ENCODE measurements around the gene USH2A. TPM values are rescaled to one million over a fixed set of nuclear protein-coding genes. Genes with fewer than 3 reads are reported as not detected.

USH2A gene
- total RNA-seq, 4 donors from 2014 or later = 0.14 TPM; not detected in 3

- no peak for TF ChIP-seq POLR2A (IDR thresholded peaks at IDR 0.05)
- no peak for DNase-seq
- no peaks in the 10 kb centered on the region for H3K27me3 ChIP-seq
- no peaks in the 10 kb centered on the region for H3K9me3 ChIP-seq
- no peaks in the 10 kb centered on the region for H3K36me3 ChIP-seq
- intact Hi-C loops (cut with DNase I; ENCODE audit: low total_unique reads) = no loop called here
- H3K4me3 ChIP-seq = no peak overlapping the region
- H3K4me1 ChIP-seq = no peaks in the 10 kb centered on the region
- no peak overlapping the region for H3K27ac ChIP-seq
Measured at GRCh38 chr1:216049741-216050430, 373.4 kb downstream of the USH2A start.

- no peaks in the 10 kb centered on the region for H3K4me1 ChIP-seq
- no peak for DNase-seq
- no peak overlapping the region for H3K4me3 ChIP-seq
- TF ChIP-seq CTCF (IDR thresholded peaks at IDR 0.05) (no peak), POLR2A (IDR thresholded peaks at IDR 0.05) (no peak)
- H3K27me3 ChIP-seq = no peaks in the 10 kb centered on the region
- no peaks in the 10 kb centered on the region for H3K9me3 ChIP-seq
- no peak overlapping the region for H3K27ac ChIP-seq
- no peaks in the 10 kb centered on the region for H3K36me3 ChIP-seq
- intact Hi-C loops (cut with DNase I; ENCODE audit: low total_unique reads) = no loop called here
Measured at GRCh38 chr1:216047811-216048572, 375.3 kb downstream of the USH2A start.

- H3K4me1 ChIP-seq = no peaks in the 10 kb centered on the region
- H3K9me3 ChIP-seq = no peaks in the 10 kb centered on the region
- intact Hi-C loops (cut with DNase I; ENCODE audit: low total_unique reads) = no loop called here
- no peak for TF ChIP-seq CTCF (IDR thresholded peaks at IDR 0.05)
- no peak for TF ChIP-seq POLR2A (IDR thresholded peaks at IDR 0.05)
- no peak overlapping the region for H3K27ac ChIP-seq
- H3K4me3 ChIP-seq = no peak overlapping the region
- no peak for DNase-seq
- no peaks in the 10 kb centered on the region for H3K36me3 ChIP-seq
- H3K27me3 ChIP-seq = no peaks in the 10 kb centered on the region
Measured at GRCh38 chr1:216046336-216046735, 376.9 kb downstream of the USH2A start.

- Histone ChIP-seq H3K4me3 (no peak overlapping the region), H3K36me3 (no peaks in the 10 kb centered on the region), H3K4me1 (no peaks in the 10 kb centered on the region), H3K9me3 (no peaks in the 10 kb centered on the region), H3K27me3 (no peaks in the 10 kb centered on the region), H3K27ac (no peak overlapping the region)
- no peak for TF ChIP-seq POLR2A (IDR thresholded peaks at IDR 0.05)
- no peak for TF ChIP-seq CTCF (IDR thresholded peaks at IDR 0.05)
- intact Hi-C loops (cut with DNase I; ENCODE audit: low total_unique reads) = no loop called here
- DNase-seq = no peak
Measured at GRCh38 chr1:216045400-216045799, 377.8 kb downstream of the USH2A start.

GRCh38 chr1:216044538-216044937, 378.7 kb downstream of the USH2A start:
- no peak overlapping the region for H3K4me3 ChIP-seq
- H3K9me3 ChIP-seq = no peaks in the 10 kb centered on the region
- no peaks in the 10 kb centered on the region for H3K27me3 ChIP-seq
- TF ChIP-seq CTCF (IDR thresholded peaks at IDR 0.05) = no peak
- no peak for TF ChIP-seq POLR2A (IDR thresholded peaks at IDR 0.05)
- no peaks in the 10 kb centered on the region for H3K36me3 ChIP-seq
- no peaks in the 10 kb centered on the region for H3K4me1 ChIP-seq
- no peak overlapping the region for H3K27ac ChIP-seq
- intact Hi-C loops (cut with DNase I; ENCODE audit: low total_unique reads) = no loop called here
- DNase-seq = no peak
